HG03280 (cell line): ENCODE measurements around the gene GPR183.
"Not testable (repeated sequence)": the region's sequence is repeated elsewhere in the genome, so short reads cannot be mapped to it uniquely, and the experiment has no call there.

ENCODE experiments used
- ATAC-seq: cut with Tn5 transposase; IDR thresholded peaks from one replicate; pipeline ENCODE4 v1.9.1; 2021; ENCODE audit warnings: mild to moderate bottlenecking, moderate library complexity; ENCODE audit not compliant: unreplicated experiment

Gene GPR183

DNA sequence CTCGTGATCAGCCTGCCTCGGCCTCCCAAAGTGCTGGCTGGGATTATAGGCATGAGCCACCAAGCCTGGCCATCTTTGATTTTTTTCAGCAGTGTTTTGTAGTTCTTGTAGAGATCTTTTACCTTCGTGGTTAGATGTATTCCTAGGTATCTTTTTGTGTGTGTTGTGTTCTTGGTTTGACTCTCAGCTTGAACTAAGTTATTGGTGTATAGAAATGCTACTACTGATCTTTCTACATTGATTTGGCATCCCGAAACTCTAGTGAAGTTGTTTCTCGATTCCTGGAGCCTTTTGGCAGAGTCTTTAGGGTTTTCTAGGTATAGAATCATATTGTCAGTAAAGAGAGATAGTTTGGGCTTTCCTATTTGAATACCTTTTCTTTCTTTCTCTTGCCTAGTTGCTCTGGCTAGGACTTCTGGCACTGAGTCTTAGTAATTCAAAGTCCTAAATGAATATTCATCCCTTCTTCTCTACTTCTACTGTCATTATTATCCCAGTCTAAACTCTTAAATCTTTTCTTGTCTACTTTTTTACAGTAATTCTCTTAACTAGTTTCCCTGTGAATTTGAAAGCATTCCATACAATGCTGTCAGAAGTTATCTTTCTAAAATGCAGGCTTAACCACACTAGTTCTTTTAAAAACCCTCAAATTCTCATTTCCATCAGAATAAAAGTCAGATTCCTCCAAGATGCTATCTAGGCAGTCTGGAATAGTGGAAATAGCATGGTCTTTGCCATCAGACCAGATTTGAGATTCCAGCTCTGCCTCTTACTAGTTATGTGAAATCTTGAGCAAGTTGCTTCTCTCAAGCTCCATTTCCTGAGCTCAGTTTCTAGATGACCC lies 56.0 kb downstream of the GPR183 start:
- no peak for ATAC-seq

DNA sequence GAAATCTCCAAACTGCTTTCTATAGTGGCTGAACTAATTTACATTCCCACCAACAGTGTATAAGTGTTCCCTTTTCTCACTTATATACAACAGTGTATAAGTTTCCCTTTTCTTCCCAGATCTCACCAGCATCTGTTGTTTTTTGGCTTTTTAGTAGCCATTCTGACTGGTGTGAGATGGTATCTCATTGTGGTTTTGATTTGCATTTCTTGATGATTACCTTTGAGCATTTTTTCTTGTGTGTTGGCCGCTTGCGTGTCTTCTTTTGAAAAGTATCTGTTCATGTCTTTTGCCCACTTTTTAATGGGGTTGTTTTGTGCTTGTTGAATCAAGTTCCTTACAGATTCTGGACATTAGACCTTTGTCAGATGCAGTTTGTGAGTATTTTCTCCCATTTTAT lies 57.6 kb downstream of the GPR183 start:
- ATAC-seq = not testable (repeated sequence)

DNA sequence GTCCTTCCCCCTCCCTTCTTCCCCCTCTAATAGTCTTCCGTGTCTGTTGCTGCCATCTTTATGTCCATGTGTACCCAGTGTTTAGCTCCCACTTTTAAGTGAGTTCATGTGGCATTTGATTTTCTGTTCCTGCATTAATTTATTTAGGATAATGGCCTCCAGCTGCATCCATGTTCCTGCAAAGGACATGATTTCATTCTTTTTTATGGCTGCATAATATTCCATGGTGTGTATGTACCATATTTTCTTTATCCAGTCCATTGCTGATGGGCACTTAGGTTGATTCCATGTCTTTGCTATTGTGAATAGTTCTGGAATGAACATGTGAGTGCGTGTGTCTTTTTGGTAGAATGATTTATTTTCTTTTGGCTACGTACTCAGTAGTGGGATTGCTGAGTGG lies 58.0 kb downstream of the GPR183 start:
- ATAC-seq = not testable (repeated sequence)

GRCh38 chr13:99246100-99246499 lies 61.1 kb downstream of the GPR183 start:
- ATAC-seq = no peak
